ENCODE data around the gene TGFB1.

GRCh38 chr19:41386442-41386841 is 32.7 kb upstream of the TGFB1 start:
- TF ChIP-seq CTCF (CRISPR knock-in tag; IDR thresholded peaks at IDR 0.05) (no peak), ZNF562 (CRISPR knock-in tag; IDR thresholded peaks at IDR 0.05; ENCODE audit: borderline replicate concordance) (no peak)

All from HepG2 (cell line).